AG08395 (cell line): ENCODE data around the gene ADAM12.

ENCODE experiments used
- DNase-seq: peaks from one replicate; pipeline ENCODE4 v3.0.0; 2012; ENCODE audit warnings: mixed read lengths, low spot score

Gene ADAM12

GRCh38 chr10:126315494-126316177, 72.6 kb downstream of the ADAM12 start:
- peak; percentile 81 for DNase-seq

DNA sequence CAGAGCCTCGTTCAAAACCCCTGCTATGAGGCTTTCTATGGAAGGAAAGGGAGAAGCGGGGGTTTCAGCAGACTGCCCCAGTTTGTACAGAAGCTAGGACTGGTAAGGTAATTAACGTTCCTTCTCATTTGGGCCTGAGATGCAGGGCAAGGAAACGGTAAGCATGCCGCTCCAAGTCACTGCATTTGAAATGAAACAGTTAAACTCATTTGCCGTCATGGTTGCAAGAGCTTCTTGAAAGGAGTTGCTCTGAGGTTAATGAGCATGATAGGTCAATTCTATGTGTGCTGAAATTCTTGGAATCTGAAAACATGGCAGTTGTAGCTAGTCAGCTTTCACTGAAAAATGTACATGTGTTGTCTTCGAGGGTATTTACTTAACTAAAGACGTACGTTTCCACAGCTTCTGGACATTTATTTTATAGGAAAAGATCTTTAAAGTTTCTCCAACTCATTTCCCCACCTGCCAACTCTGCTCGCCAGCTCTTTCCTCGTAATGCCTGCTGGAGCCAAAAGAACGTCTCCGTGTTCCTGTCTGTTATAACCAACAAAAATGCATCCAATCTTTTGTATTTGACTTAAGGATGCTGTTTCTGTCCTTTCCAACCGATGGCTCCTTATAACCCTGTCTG, 73.3 kb downstream of the ADAM12 start:
- DNase-seq, result no peak

- DNase-seq, result no peak
Measured at GRCh38 chr10:126312167-126312566, 76.1 kb downstream of the ADAM12 start.

- DNase-seq, result no peak
Measured at GRCh38 chr10:126309228-126309883, 78.9 kb downstream of the ADAM12 start.

DNA sequence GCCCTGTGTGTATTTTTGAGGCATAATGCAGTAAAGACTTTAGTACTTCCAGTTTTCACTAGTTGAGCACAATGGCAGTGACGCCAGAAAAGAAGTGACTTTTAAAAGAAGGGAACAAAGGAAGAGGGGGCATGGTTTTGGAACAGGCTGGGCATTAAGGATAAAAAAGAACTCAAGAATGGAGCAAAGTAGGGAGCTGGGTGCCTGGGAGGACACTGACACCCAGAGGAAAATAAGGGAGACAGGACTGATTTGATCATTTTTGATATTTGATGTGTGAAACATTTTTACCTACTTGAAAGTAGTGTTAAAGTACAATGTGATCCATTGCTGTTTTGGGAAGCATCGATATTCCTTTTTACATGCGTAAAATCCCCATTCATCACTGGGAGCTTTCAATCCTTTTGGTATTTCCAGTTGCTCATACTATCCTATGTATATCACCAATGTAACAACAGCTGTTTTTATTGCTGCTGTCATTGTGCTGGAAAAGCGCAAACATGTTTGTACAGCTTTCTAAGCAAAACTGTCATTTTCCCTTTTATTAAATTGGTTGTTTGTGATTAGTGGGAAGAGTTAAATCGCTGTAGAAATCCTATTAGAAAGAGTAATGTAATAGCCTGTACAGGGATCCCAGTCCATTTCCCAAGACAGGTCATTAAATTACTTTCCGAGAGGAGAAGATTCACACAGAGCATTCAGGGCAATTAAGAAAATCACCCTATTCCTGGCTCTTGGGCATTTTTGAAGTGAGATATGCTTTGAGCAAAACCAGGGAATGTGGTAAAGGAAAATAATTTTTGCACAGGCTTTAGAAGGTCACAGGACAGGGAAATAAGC, 85.2 kb downstream of the ADAM12 start:
- peak; percentile 13 for DNase-seq

DNA sequence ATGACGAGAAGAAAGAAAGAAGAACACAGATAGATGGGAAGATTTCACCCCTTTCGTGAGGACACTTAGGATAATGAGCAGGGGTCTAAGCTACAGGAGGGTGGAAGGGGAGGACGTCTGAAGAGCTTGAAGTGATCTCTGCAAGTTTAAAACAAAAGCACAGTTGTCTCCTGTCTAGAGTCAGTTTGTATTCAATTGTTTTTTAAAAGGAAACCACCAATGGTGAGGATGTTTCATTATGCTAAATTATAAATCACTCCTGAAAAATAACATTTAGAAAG, 85.9 kb downstream of the ADAM12 start:
- DNase-seq, result no peak

DNA sequence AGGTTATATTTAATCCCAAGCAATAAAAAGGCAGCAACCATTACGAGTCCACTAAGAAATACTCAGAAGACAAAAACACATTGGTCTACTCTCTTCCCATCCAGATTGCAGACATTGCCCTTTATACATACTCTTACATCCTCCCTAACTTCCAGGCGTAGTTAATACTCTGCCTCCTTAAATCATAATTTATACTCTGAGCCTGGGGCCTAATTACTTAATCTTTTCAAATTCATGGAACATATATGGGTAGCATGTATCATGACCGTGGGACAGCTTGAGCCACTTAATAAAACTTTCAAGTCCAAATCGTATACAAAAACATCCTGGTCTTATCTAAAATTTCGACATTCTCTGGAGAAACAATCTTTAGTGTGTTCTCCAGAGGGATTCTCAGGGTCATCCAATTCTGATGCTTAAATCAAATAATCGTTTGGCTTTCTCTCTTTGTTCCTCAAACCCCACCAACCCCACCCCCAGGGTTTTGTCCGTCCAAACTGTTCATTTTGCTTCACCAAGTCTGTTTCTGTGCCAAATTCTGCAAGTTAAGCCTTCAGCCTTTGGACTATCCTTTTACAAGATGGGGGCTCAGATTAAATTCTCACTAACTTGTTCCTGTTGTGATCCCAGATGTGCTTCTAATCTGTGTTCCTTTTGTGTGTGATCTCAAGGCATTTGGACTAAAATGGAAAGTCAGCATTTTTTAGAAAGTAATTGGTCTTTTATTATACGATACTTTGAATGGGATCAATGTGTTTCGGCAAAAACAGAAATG, 86.4 kb downstream of the ADAM12 start:
- DNase-seq, result no peak

- DNase-seq, result no peak
Measured at GRCh38 chr10:126294451-126294850, 93.8 kb downstream of the ADAM12 start.

DNA sequence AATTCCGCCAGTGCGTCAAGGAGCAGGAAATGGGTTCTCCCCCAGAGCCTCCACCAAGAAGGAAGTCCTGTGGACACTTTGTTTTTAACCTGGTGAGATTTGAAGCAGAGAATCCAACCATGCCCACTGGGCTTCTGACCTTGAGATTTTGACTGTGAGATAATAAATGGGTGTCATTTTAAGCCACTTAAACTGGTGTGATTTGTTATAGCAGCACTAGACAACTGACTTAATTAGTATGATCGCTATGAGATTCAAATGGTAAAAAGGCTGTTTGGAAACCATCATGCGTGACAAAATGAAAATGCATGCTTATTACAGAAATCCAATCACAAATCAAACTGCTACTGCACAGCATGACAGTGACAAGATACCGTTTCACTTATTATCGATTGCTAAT, 98.0 kb downstream of the ADAM12 start:
- no peak for DNase-seq

DNA sequence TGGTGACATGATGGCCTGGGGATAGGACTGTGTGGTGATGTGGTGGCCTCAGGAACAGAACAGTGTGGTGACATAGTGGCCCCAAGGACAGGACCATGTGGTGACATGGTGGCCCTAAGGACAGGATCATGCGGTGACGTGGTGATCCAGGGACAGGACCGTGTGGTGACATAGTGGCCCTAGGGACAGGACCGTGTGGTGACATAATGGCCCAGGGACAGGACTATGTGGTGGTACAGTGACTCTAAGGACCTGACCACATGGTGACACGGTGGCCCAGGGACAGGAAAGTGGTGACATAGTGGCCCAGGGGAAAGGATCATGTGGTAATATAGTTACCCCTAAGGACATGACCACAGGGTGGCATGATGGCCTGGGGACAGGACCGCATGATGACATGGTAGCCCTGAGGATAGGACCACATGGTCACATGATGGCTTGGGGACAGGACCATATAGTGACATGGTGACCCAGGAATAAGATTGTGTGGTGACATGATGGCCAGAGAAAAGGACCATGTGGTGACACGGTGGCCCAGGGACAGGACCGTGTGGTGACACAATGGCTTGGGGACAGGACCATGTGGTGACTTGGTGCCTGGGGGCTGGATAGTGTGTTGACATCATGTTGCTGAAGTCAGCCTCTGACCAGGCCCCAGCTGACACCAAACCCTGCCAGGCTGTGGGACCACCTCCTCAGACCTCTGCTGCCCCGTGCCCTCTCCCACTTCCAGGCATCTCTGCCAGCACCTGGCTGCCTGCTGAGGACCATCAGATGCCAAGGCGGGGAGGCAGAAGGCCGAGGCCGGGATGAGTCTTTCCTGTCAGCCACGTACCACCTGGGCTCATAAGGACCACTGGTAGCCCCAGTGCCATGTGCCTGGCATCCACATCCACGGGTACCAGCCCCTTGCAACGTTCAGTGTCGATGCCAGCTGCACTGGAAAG, 99.5 kb downstream of the ADAM12 start:
- DNase-seq, result no peak

GRCh38 chr10:126286256-126286780, 102.0 kb downstream of the ADAM12 start:
- DNase-seq, result no peak

DNA sequence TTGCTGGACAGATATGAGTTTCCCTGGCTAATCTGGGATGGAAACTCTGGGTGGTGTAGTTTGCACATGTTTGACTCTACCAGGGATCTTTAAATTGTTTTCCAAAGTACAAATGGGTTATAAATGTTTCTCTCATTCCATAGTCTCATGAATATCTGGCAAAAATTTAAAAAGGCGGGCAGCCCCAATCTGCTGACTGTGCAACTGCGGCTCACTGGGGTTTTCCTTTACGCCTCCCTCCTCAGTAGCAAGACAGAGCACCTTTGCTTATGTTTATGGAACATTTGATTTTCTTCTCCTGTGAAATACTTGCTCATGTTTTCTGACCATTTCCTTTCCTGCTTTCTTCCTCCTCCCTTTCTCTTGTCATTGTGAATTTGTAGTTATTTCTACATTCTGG, 105.0 kb downstream of the ADAM12 start:
- DNase-seq, result no peak

GRCh38 chr10:126278851-126279250, 109.4 kb downstream of the ADAM12 start:
- DNase-seq, result no peak

- DNase-seq, result no peak
Measured at GRCh38 chr10:126277181-126277580, 111.1 kb downstream of the ADAM12 start.

DNA sequence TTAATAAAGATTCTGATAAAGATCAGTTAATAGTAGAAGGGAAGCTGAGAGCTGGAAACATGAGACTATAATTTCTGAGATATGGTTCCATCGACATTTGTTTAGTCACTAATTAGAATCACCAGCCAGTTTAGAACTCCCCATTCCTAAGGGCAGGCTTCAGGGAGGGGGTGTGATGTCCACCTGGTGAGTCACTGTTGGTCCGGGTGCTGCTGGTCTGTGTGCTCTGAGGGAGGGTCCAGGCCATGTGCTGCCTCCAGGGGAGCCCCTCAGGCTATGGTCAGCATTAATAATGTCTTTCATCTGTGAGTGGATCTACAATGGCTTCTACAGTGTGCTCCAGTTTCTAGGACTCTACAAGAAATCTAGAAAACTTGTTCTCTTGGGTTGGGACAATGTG, 115.8 kb downstream of the ADAM12 start:
- DNase-seq, result no peak

DNA sequence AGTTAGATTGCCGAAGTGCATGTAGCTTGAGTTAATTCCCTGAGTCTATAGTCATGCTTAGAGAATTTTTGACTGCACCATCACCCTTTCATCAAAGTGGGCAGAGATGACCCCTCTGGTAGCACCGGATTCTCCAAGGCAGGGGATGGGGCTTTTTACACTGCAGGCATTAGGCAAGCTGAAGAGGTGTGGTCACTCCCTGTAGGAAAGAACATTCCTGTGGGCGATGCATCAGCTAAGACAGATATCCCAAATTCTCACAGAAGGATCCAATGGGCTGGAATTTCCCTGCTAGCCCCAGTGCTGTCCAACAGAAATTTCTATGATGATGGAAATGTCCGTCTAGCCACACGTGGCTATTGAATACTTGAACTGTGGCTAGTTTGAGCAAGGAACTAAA, 118.2 kb downstream of the ADAM12 start:
- DNase-seq, result peak; percentile 38

DNA sequence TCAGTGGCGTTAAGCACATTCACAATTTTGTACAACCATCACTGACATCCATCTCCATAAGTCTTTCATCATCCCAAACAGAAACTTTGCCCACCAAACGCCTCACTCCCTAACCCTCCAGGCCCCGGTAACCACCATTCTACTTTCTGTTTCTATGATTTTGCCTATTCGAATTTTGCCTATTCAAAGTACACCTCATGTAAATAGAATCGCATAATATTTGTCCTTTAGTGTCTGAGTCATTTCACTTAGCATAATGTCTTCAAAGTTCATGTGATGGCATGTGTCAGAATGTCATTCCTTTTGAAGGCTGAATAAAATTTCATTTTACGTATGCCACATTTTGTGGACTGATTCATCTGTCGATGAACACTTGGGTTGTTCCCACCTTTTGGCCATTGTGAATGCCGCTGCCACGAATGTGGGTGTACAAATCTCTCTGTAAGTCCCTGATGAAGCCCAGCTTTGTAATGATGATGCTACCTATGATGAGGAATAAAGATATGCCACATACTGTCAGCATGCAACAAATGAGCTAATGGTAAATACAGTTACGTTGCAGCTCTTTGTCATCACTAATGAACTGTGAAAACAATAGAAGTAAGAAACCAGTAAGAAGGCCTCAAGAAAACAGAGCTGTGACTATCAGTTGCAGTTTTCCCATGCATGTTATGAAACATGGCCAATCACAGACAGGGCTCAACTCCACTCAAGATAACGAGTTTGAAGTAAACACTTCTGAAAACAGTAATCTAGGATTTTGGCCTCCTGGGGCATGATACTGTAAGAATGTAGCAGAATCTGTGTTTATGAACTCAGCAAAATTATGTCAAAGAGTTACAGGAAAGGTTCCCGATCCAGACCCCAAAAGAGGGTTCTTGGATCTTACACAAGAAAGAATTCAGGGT, 120.0 kb downstream of the ADAM12 start:
- DNase-seq, result no peak

DNA sequence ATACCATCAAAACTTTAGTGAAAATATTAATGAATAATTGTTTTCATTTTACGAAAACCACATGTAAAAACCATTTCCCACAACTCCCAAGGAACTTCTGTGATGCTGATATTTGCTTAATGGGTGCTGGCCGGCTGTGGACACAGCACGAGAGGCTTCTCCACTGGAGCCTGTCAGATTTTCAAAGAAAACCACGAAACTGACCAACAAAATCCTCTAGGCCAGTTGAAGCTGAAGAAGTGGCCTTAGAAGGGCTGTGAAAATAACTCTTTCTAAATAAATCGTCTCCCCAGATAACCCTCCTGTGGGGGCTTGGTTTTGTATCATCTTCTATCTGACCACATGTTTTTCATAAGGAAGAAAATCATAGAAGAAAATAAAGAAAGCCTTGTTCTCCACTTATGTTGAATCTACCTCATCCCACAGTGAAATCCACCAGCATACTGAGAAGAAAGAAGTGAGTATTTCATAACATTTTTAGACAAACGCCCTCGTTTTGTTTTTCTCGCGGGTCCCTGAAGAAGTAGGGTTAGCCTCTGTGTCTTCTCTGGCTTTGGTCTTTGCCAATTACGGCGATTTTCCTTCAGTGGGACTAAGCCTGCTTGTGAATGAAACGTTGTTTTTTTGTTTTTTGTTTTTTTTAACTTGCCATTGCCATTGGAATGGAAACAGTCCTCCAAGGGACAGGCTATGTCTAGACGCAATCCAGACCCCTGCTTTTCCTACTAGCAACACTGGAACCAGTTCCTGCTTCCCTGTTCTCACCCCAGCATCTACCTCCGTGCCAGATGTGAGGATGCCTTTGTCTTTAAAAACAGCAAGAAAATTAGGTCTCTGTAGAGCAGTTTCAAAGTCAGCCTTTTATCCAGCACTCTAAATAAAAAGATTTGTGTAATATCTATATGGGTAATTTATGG, 123.9 kb downstream of the ADAM12 start:
- no peak for DNase-seq
